ENCODE measurements around the gene RHOF.

- TF ChIP-seq, protein P1, sequence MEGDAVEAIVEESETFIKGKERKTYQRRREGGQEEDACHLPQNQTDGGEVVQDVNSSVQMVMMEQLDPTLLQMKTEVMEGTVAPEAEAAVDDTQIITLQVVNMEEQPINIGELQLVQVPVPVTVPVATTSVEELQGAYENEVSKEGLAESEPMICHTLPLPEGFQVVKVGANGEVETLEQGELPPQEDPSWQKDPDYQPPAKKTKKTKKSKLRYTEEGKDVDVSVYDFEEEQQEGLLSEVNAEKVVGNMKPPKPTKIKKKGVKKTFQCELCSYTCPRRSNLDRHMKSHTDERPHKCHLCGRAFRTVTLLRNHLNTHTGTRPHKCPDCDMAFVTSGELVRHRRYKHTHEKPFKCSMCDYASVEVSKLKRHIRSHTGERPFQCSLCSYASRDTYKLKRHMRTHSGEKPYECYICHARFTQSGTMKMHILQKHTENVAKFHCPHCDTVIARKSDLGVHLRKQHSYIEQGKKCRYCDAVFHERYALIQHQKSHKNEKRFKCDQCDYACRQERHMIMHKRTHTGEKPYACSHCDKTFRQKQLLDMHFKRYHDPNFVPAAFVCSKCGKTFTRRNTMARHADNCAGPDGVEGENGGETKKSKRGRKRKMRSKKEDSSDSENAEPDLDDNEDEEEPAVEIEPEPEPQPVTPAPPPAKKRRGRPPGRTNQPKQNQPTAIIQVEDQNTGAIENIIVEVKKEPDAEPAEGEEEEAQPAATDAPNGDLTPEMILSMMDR (IDR thresholded peaks at IDR 0.05): no peak
- TF ChIP-seq EZH2 (IDR thresholded peaks at IDR 0.05; ENCODE audit: borderline replicate concordance, insufficient read depth, low read depth, low read length, poor library complexity, severe bottlenecking): no peak
Measured at GRCh38 chr12:121778567-121779421, 14.7 kb downstream of the RHOF start.
